ENCODE results near the gene FAM149A. TPM values are rescaled to one million over a fixed set of nuclear protein-coding genes. Genes with fewer than 3 reads are reported as not detected.

FAM149A gene
- polyA plus RNA-seq, 1 donor = 5.8 TPM

- DNase-seq (ENCODE audit: low read depth) = no peak
These were observed 1.3 kb downstream of the FAM149A start for GRCh38 chr4:186105647-186106321.

- DNase-seq (ENCODE audit: low read depth) = no peak
These were observed 3.4 kb downstream of the FAM149A start for GRCh38 chr4:186107947-186108346.

GRCh38 chr4:186108391-186108790 lies 3.9 kb downstream of the FAM149A start:
- no peak for DNase-seq (ENCODE audit: low read depth)

- no peak for DNase-seq (ENCODE audit: low read depth)
These were observed 4.7 kb downstream of the FAM149A start for GRCh38 chr4:186109245-186109644.

GRCh38 chr4:186116697-186117096 lies 12.2 kb downstream of the FAM149A start:
- DNase-seq (ENCODE audit: low read depth) = no peak

- DNase-seq (ENCODE audit: low read depth) = no peak
These were observed 14.1 kb downstream of the FAM149A start for GRCh38 chr4:186118582-186118981.

GRCh38 chr4:186121057-186121456 lies 16.6 kb downstream of the FAM149A start:
- DNase-seq (ENCODE audit: low read depth) = no peak

GRCh38 chr4:186128842-186129241 lies 24.3 kb downstream of the FAM149A start:
- no peak for DNase-seq (ENCODE audit: low read depth)

- DNase-seq (ENCODE audit: low read depth) = no peak
These were observed 27.4 kb downstream of the FAM149A start for GRCh38 chr4:186131935-186132334.

GRCh38 chr4:186132577-186133242 lies 28.2 kb downstream of the FAM149A start:
- DNase-seq (ENCODE audit: low read depth) = no peak

- no peak for DNase-seq (ENCODE audit: low read depth)
These were observed 29.8 kb downstream of the FAM149A start for GRCh38 chr4:186134257-186134656.

GRCh38 chr4:186134861-186135260 lies 30.4 kb downstream of the FAM149A start:
- DNase-seq (ENCODE audit: low read depth) = no peak

GRCh38 chr4:186137196-186137794 lies 32.8 kb downstream of the FAM149A start:
- DNase-seq (ENCODE audit: low read depth) = no peak

GRCh38 chr4:186144198-186144945 lies 39.9 kb downstream of the FAM149A start:
- DNase-seq (ENCODE audit: low read depth) = no peak

- no peak for DNase-seq (ENCODE audit: low read depth)
These were observed 40.6 kb downstream of the FAM149A start for GRCh38 chr4:186144946-186145569.

GRCh38 chr4:186146458-186146857 lies 42.0 kb downstream of the FAM149A start:
- no peak for DNase-seq (ENCODE audit: low read depth)

- no peak for DNase-seq (ENCODE audit: low read depth)
These were observed 44.0 kb downstream of the FAM149A start for GRCh38 chr4:186148336-186148975.

GRCh38 chr4:186149872-186150271 lies 45.4 kb downstream of the FAM149A start:
- DNase-seq (ENCODE audit: low read depth) = no peak

GRCh38 chr4:186150926-186151325 lies 46.4 kb downstream of the FAM149A start:
- DNase-seq (ENCODE audit: low read depth) = no peak

- DNase-seq (ENCODE audit: low read depth) = no peak
These were observed 47.0 kb downstream of the FAM149A start for GRCh38 chr4:186151499-186151898.
